GM12878 (cell line): ENCODE measurements around the gene AGBL4. TPM values are rescaled to one million over a fixed set of nuclear protein-coding genes. Genes with fewer than 3 reads are reported as not detected.

Source experiments
- ATAC-seq: fragments of 200-7000 bp; cut with Tn5 transposase; 3 replicates; pipeline ENCODE4 v1.9.1; 2020; ENCODE audit warnings: mild to moderate bottlenecking, moderate library complexity
- BruUV-seq: library from RNA; stranded (reverse); fragments of 400-500 nt; replicated peaks from 2 replicates; lab custom pipeline; 2021; lab: Mats Ljungman, UMichigan
- CTCF ChIA-PET: fragments of 300-600 bp; sonication (Branson Sonifier 250); formaldehyde crosslinking; extraction: SDS; loops from one replicate; lab custom pipeline; 2021; ENCODE audit warnings: inconsistent platforms; lab: Yijun Ruan, JAX
- POLR2A ChIA-PET: fragments of 350-600 bp; formaldehyde crosslinking; extraction: SDS; loops from one replicate; lab custom pipeline; 2021; ENCODE audit warnings: inconsistent platforms; lab: Charles Lee
- RAD21 ChIA-PET: fragments of 300-600 bp; sonication (Branson Sonifier 250); formaldehyde crosslinking; loops from one replicate; lab custom pipeline; 2023; ENCODE audit warnings: antibody characterized with exemption; ENCODE audit not compliant: unreplicated experiment; lab: Charles Lee
- SMC1A ChIA-PET: fragments of 300-600 bp; sonication (Branson Sonifier 250); formaldehyde crosslinking; loops from one replicate; lab custom pipeline; 2023; ENCODE audit not compliant: unreplicated experiment, uncharacterized antibody; lab: Charles Lee
- DNase-seq: peaks from one replicate; pipeline ENCODE4 v3.0.0-alpha.2; 2011; ENCODE audit warnings: low read depth, low spot score
- FAIRE-seq: peaks from 3 replicates; lab custom pipeline; 2011; peaks lifted over from hg19 to GRCh38; lab: Jason Lieb, UNC
- H2AFZ ChIP-seq: 2 replicates; pipeline ENCODE4 v1.6.0; 2011; ENCODE audit warnings: low read depth, low read length, control low read depth; ENCODE audit not compliant: control insufficient read depth
- H3K27ac ChIP-seq: 2 replicates; pipeline ENCODE4 v1.5.1; 2011; ENCODE audit warnings: control low read depth; ENCODE audit not compliant: control insufficient read depth, insufficient read depth
- H3K27me3 ChIP-seq, 2 experiments: replicated peaks in 1 of 2; 2 replicates each; pipeline versions ENCODE4 v1.6.0 to v1.6.1; 2011; ENCODE audit warnings: low read length in 1 of 2; ENCODE audit not compliant: control insufficient read depth in 2 of 2, insufficient read depth in 2 of 2
- H3K36me3 ChIP-seq, 2 experiments: 2 replicates each; pipeline ENCODE4 v1.5.1; 2011; ENCODE audit warnings: low read length in 1 of 2; ENCODE audit not compliant: control insufficient read depth in 2 of 2, insufficient read depth in 2 of 2
- H3K4me1 ChIP-seq: 2 replicates; pipeline ENCODE4 v1.6.1; 2011; ENCODE audit warnings: mild to moderate bottlenecking, low read length, moderate library complexity, mixed read lengths; ENCODE audit not compliant: control insufficient read depth, insufficient read depth
- H3K4me2 ChIP-seq: 2 replicates; pipeline ENCODE4 v1.6.0; 2011; ENCODE audit warnings: control low read depth; ENCODE audit not compliant: control insufficient read depth, insufficient read depth
- H3K4me3 ChIP-seq: fragments of 200-600 bp; sonication (generic); 2 replicates; pipeline ENCODE4 v1.5.1; 2016
- H3K79me2 ChIP-seq: 2 replicates; pipeline ENCODE4 v1.6.0; 2011; ENCODE audit warnings: low read length; ENCODE audit not compliant: control insufficient read depth, insufficient read depth
- H3K9ac ChIP-seq: 2 replicates; pipeline ENCODE4 v1.8.0; 2011; ENCODE audit warnings: low read length, control low read depth, mixed read lengths; ENCODE audit not compliant: control insufficient read depth, insufficient read depth
- H3K9me3 ChIP-seq: replicated peaks from 3 replicates; pipeline ENCODE4 v1.5.1; 2011; ENCODE audit warnings: mild to moderate bottlenecking, low read length; ENCODE audit not compliant: control insufficient read depth, insufficient read depth
- H4K20me1 ChIP-seq: 2 replicates; pipeline ENCODE4 v1.6.0; 2011; ENCODE audit not compliant: control insufficient read depth, insufficient read depth
- CBFB ChIP-seq: IDR thresholded peaks from 2 replicates; pipeline ENCODE4 v1.6.1; 2016; ENCODE audit warnings: antibody characterized with exemption, low read depth
- CBX3 ChIP-seq: fragments of 200-600 bp; sonication (generic); IDR thresholded peaks from 2 replicates; pipeline ENCODE4 v1.6.1; 2016; ENCODE audit warnings: low read depth, borderline replicate concordance
- EZH2 ChIP-seq: IDR thresholded peaks from 2 replicates; pipeline ENCODE4 v1.6.1; 2012; ENCODE audit warnings: low read depth, mild to moderate bottlenecking, control low read depth, inconsistent platforms, low read length, borderline replicate concordance; ENCODE audit not compliant: control insufficient read depth
- FOS ChIP-seq: IDR thresholded peaks from 3 replicates; pipeline ENCODE4 v1.6.1; 2011; ENCODE audit warnings: borderline replicate concordance; ENCODE audit not compliant: insufficient read length; ENCODE audit errors: extremely low read depth
- JUND ChIP-seq: IDR thresholded peaks from 2 replicates; pipeline ENCODE4 v1.6.1; 2012; ENCODE audit warnings: low read depth, mild to moderate bottlenecking, low read length, improper control_type of control experiment, moderate library complexity
- LARP7 ChIP-seq: fragments of 450-650 bp; IDR thresholded peaks from 2 replicates; pipeline ENCODE4 v1.6.1; 2017; ENCODE audit warnings: mild to moderate bottlenecking
- NRF1 ChIP-seq: conservative IDR thresholded peaks from 2 replicates; pipeline ENCODE4 v1.6.1; 2011; ENCODE audit warnings: mild to moderate bottlenecking, low read depth, low read length, improper control_type of control experiment
- PAX5 ChIP-seq: IDR thresholded peaks from 2 replicates; pipeline ENCODE4 v1.6.1; 2011; ENCODE audit warnings: low read depth, low read length, borderline replicate concordance
- PML ChIP-seq: IDR thresholded peaks from 2 replicates; pipeline ENCODE4 v1.6.1; 2012; ENCODE audit warnings: low read length, inconsistent platforms
- POLR2AphosphoS2 ChIP-seq: IDR thresholded peaks from 2 replicates; pipeline ENCODE4 v1.6.1; 2011; ENCODE audit warnings: low read depth, mild to moderate bottlenecking, low read length, improper control_type of control experiment, moderate library complexity
- RAD51 ChIP-seq: fragments of 450-650 bp; IDR thresholded peaks from 2 replicates; pipeline ENCODE4 v1.6.1; 2016; ENCODE audit warnings: moderate library complexity, mild to moderate bottlenecking, inconsistent platforms
- RELA ChIP-seq: fragments of 450-650 bp; IDR thresholded peaks from 2 replicates; pipeline ENCODE4 v1.8.0; 2014; ENCODE audit warnings: borderline replicate concordance; ENCODE audit not compliant: partially characterized antibody
- RUNX3 ChIP-seq: IDR thresholded peaks from 2 replicates; pipeline ENCODE4 v1.6.1; 2012; ENCODE audit warnings: low read length, inconsistent platforms
- SIN3A ChIP-seq: IDR thresholded peaks from 2 replicates; pipeline ENCODE4 v1.6.1; 2012; ENCODE audit warnings: low read depth, low read length, improper control_type of control experiment
- STAT3 ChIP-seq: IDR thresholded peaks from 2 replicates; pipeline ENCODE4 v1.6.1; 2011; ENCODE audit warnings: low read depth, low read length, improper control_type of control experiment
- in situ Hi-C: fragments of 300-500 bp; cut with MboI; formaldehyde crosslinking; loops from 9 replicates; pipeline ENCODE4 v1.14.3; 2018; ENCODE audit warnings: mixed read lengths
- intact Hi-C: fragments of 100-400 bp; cut with micrococcal nuclease; formaldehyde crosslinking; loops from one replicate; pipeline ENCODE4 v1.14.2; 2022; ENCODE audit not compliant: unreplicated experiment
- polyA plus RNA-seq, 11 experiments: library from polyadenylated mRNA; depleted of rRNA in 4 of 11; unstranded in 6 of 11; stranded (reverse) in 5 of 11; fragments of >200 nt; fragmentation: Nextera tagmentation in 4 of 11; fragmentation: Illumina TruSeq in 1 of 11; extraction: Ambion mirVana in 4 of 11; extraction: Trizol in 1 of 11; gene quantifications; 1 replicate in 1 of 11; 2 replicates in 10 of 11; pipeline versions ENCODE4 v1.2.1 to v1.2.3, GENCODE V29; 2011 to 2016; ENCODE audit warnings: inconsistent platforms in 2 of 11, missing spikeins in 2 of 11, low read depth in 1 of 11
- total RNA-seq, 4 experiments: library from RNA; depleted of rRNA in 3 of 4; stranded (reverse); fragments of >200 nt in 3 of 4; fragmentation: Illumina TruSeq in 1 of 4; extraction: Trizol in 1 of 4; gene quantifications; 2 replicates each; pipeline versions ENCODE4 v1.2.1 to v1.2.3, GENCODE V29; 2013 to 2021
- TF ChIP-seq, protein P1 (sequence below): fragments of 450-650 bp; IDR thresholded peaks from 2 replicates; pipeline ENCODE4 v1.6.1; 2014; ENCODE audit warnings: mild to moderate bottlenecking

AGBL4 gene
- total and polyA plus RNA-seq, 10 of the 15 experiments (the other 5 are each of a cell fraction or from before 2014, with no cell fraction given): 0.31 TPM; not detected in 9

DNA sequence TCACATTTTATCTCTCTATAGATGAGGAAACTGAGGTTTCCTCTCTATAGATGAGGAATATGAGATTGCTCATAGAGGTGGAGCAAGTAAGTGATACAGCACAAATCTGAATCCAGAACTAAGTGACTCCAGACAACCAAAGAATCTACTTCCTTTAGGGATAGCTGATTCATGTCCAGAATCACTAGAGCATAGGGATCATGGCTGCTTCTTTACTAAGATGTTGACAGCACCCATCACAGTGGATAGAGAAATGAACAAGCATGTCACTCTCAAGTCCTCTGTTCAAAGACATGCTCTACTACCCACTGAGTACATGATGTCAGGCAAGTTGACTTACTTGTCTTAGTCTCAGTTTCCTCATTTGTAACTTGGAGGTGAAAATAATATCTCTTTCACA, 1435.7 kb downstream of the AGBL4 start:
- intact Hi-C loops: no loop called here
- Histone ChIP-seq H3K4me3 (no peak overlapping the region), H3K36me3 (no peaks in the 10 kb centered on the region), H3K9me3 (no peaks in the 10 kb centered on the region), H3K79me2 (no peaks in the 10 kb centered on the region), H3K4me2 (no peak overlapping the region), H3K27ac (no peak overlapping the region), H3K27me3 (no peaks in the 10 kb centered on the region), H3K9ac (no peak overlapping the region), H4K20me1 (no peaks in the 10 kb centered on the region), H3K4me1 (no peaks in the 10 kb centered on the region), H2AFZ (no peak overlapping the region)
- FAIRE-seq: no peak
- BruUV-seq: no TSS peak
- ATAC-seq: no peak
- POLR2A ChIA-PET: no interaction called here
- TF ChIP-seq RAD51 (no peak), RUNX3 (no peak), POLR2AphosphoS2 (no peak), JUND (no peak), FOS (no peak), EZH2 (no peak), NRF1 (no peak), CBX3 (no peak), PAX5 (no peak), STAT3 (no peak), PML (no peak), SIN3A (no peak), LARP7 (no peak), CBFB (no peak), RELA (no peak)
- TF ChIP-seq, protein P1, sequence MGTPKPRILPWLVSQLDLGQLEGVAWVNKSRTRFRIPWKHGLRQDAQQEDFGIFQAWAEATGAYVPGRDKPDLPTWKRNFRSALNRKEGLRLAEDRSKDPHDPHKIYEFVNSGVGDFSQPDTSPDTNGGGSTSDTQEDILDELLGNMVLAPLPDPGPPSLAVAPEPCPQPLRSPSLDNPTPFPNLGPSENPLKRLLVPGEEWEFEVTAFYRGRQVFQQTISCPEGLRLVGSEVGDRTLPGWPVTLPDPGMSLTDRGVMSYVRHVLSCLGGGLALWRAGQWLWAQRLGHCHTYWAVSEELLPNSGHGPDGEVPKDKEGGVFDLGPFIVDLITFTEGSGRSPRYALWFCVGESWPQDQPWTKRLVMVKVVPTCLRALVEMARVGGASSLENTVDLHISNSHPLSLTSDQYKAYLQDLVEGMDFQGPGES: no peak
- in situ Hi-C loops: no loop called here
- RAD21 ChIA-PET: no interaction called here
- DNase-seq: no peak
- SMC1A ChIA-PET: no interaction called here
- CTCF ChIA-PET: no interaction called here
